H9 (cell line): Measurements from ENCODE around the gene RNF157. TPM values are rescaled to one million over a fixed set of nuclear protein-coding genes. Genes with fewer than 3 reads are reported as not detected.

Source experiments
- DNase-seq: peaks from one replicate; pipeline ENCODE4 v3.0.0-alpha.2; 2017
- H2AFZ ChIP-seq: one replicate; pipeline ENCODE4 v1.6.1; 2013; ENCODE audit warnings: mild to moderate bottlenecking, low read length, control low read depth, moderate library complexity
- H2AK5ac ChIP-seq: 2 replicates; pipeline ENCODE4 v1.6.1; 2013; ENCODE audit warnings: low read length, control low read depth, mixed read lengths; ENCODE audit not compliant: insufficient read length
- H2BK120ac ChIP-seq: one replicate; pipeline ENCODE4 v1.6.1; 2013; ENCODE audit warnings: low read depth, mild to moderate bottlenecking, low read length, control low read depth, inconsistent platforms; ENCODE audit not compliant: poor library complexity, severe bottlenecking
- H2BK12ac ChIP-seq: 2 replicates; pipeline ENCODE4 v1.6.1; 2013; ENCODE audit warnings: low read length, control low read depth, mixed read lengths, low read depth; ENCODE audit not compliant: insufficient read length
- H2BK15ac ChIP-seq: 2 replicates; pipeline ENCODE4 v1.6.1; 2013; ENCODE audit warnings: low read depth, low read length, control low read depth
- H2BK20ac ChIP-seq: one replicate; pipeline ENCODE4 v1.6.1; 2013; ENCODE audit warnings: low read depth, mild to moderate bottlenecking, low read length, control low read depth, inconsistent platforms; ENCODE audit not compliant: poor library complexity, severe bottlenecking
- H2BK5ac ChIP-seq: 2 replicates; pipeline ENCODE4 v1.6.1; 2013; ENCODE audit warnings: low read length, control low read depth, mixed read lengths; ENCODE audit not compliant: insufficient read length
- H3K14ac ChIP-seq: 2 replicates; pipeline ENCODE4 v1.6.1; 2013; ENCODE audit warnings: low read length, control low read depth; ENCODE audit not compliant: insufficient read depth
- H3K18ac ChIP-seq: 2 replicates; pipeline ENCODE4 v1.6.1; 2013; ENCODE audit warnings: low read depth, mild to moderate bottlenecking, mixed read lengths, low read length, control low read depth; ENCODE audit not compliant: insufficient read length
- H3K23ac ChIP-seq: 2 replicates; pipeline ENCODE4 v1.6.1; 2013; ENCODE audit warnings: low read length, control low read depth, mixed read lengths, low read depth; ENCODE audit not compliant: insufficient read length
- H3K23me2 ChIP-seq: 2 replicates; pipeline ENCODE4 v1.6.1; 2013; ENCODE audit warnings: low read depth, mild to moderate bottlenecking, mixed read lengths, low read length, control low read depth; ENCODE audit not compliant: insufficient read length, poor library complexity, severe bottlenecking
- H3K27ac ChIP-seq: 2 replicates; pipeline ENCODE4 v1.5.1; 2013; ENCODE audit warnings: low read length, control low read depth, mixed read lengths, low read depth; ENCODE audit not compliant: insufficient read length
- H3K27me3 ChIP-seq: 2 replicates; pipeline ENCODE4 v1.6.1; 2013; ENCODE audit warnings: low read length, control low read depth, inconsistent platforms; ENCODE audit not compliant: insufficient read depth
- H3K4ac ChIP-seq: 2 replicates; pipeline ENCODE4 v1.6.1; 2013; ENCODE audit warnings: low read depth, mild to moderate bottlenecking, control low read depth, inconsistent platforms, low read length, moderate library complexity
- H3K4me1 ChIP-seq: 2 replicates; pipeline ENCODE4 v1.6.1; 2013; ENCODE audit warnings: low read length, control low read depth, inconsistent platforms; ENCODE audit not compliant: insufficient read depth
- H3K4me2 ChIP-seq: 2 replicates; pipeline ENCODE4 v1.6.1; 2013; ENCODE audit warnings: low read length, control low read depth, mixed read lengths; ENCODE audit not compliant: insufficient read length, insufficient read depth
- H3K56ac ChIP-seq: 2 replicates; pipeline ENCODE4 v1.6.1; 2013; ENCODE audit warnings: low read depth, mild to moderate bottlenecking, mixed read lengths, low read length, control low read depth; ENCODE audit not compliant: insufficient read length
- H3K79me1 ChIP-seq: 2 replicates; pipeline ENCODE4 v1.6.1; 2013; ENCODE audit warnings: low read depth, mild to moderate bottlenecking, moderate library complexity, low read length, control low read depth, inconsistent platforms; ENCODE audit not compliant: insufficient read depth, poor library complexity, severe bottlenecking
- H3K79me2 ChIP-seq: 2 replicates; pipeline ENCODE4 v1.6.1; 2013; ENCODE audit warnings: low read length, control low read depth, inconsistent platforms; ENCODE audit not compliant: insufficient read depth
- H3K9ac ChIP-seq: 2 replicates; pipeline ENCODE4 v1.6.1; 2013; ENCODE audit warnings: low read length, control low read depth, mixed read lengths; ENCODE audit not compliant: insufficient read length; ENCODE audit errors: extremely low read depth
- H3K9me3 ChIP-seq: one replicate; pipeline ENCODE4 v1.6.1; 2013; ENCODE audit warnings: low read depth, low read length, inconsistent platforms; ENCODE audit not compliant: control insufficient read depth
- H3T11ph ChIP-seq: one replicate; pipeline ENCODE4 v1.6.1; 2013; ENCODE audit warnings: mild to moderate bottlenecking, low read length, control low read depth, inconsistent platforms
- H4K20me1 ChIP-seq: one replicate; pipeline ENCODE4 v1.6.1; 2013; ENCODE audit not compliant: control insufficient read depth, insufficient read length, insufficient read depth
- H4K5ac ChIP-seq: 2 replicates; pipeline ENCODE4 v1.6.1; 2013; ENCODE audit warnings: low read depth, mild to moderate bottlenecking, mixed read lengths, low read length, control low read depth; ENCODE audit not compliant: insufficient read length
- H4K8ac ChIP-seq: replicated peaks from 2 replicates; pipeline ENCODE4 v1.6.1; 2013; ENCODE audit warnings: low read length, control low read depth, mixed read lengths, low read depth; ENCODE audit not compliant: insufficient read length
- H4K91ac ChIP-seq: 2 replicates; pipeline ENCODE4 v1.6.1; 2013; ENCODE audit warnings: low read depth, mild to moderate bottlenecking, moderate library complexity, mixed read lengths, low read length, control low read depth; ENCODE audit not compliant: insufficient read length
- H3K27ac Mint-ChIP-seq, 3 experiments: 2 replicates in 2 of 3; 3 replicates in 1 of 3; pipeline ENCODE4 v1.8.0; 2020 to 2021; ENCODE audit warnings: mixed read lengths in 3 of 3, mild to moderate bottlenecking in 1 of 3, moderate library complexity in 1 of 3
- H3K27me3 Mint-ChIP-seq: 2 replicates; pipeline ENCODE4 v1.8.0; 2021; ENCODE audit warnings: low read depth, mild to moderate bottlenecking, moderate library complexity, mixed read lengths
- H3K36me3 Mint-ChIP-seq, 3 experiments: 2 replicates in 2 of 3; 3 replicates in 1 of 3; pipeline ENCODE4 v1.8.0; 2020 to 2021; ENCODE audit warnings: low read depth in 3 of 3, mixed read lengths in 3 of 3; ENCODE audit not compliant: insufficient read depth in 1 of 3
- H3K4me1 Mint-ChIP-seq, 2 experiments: 2 replicates each; pipeline ENCODE4 v1.8.0; 2020; ENCODE audit warnings: mixed read lengths in 2 of 2
- H3K4me3 Mint-ChIP-seq, 2 experiments: 2 replicates in 1 of 2; 3 replicates in 1 of 2; pipeline ENCODE4 v1.8.0; 2020 to 2021; ENCODE audit warnings: mild to moderate bottlenecking in 2 of 2, mixed read lengths in 2 of 2, moderate library complexity in 1 of 2
- H3K9me3 Mint-ChIP-seq, 2 experiments: 2 replicates in 1 of 2; 3 replicates in 1 of 2; pipeline ENCODE4 v1.8.0; 2020; ENCODE audit warnings: mild to moderate bottlenecking in 2 of 2, mixed read lengths in 2 of 2, moderate library complexity in 1 of 2
- CTCF ChIP-seq: fragments of 200-600 bp; sonication (generic); conservative IDR thresholded peaks from 3 replicates; pipeline ENCODE4 v1.8.0; 2021; ENCODE audit warnings: antibody characterized with exemption, mild to moderate bottlenecking
- WGBS: extraction: QIAGEN DNeasy Blood & Tissue Kit; methylation state at CpG from one replicate; pipeline ENCODE4 v1.1.7; 2013; ENCODE audit warnings: missing lambda C conversion rate, low lambda C conversion rate, mixed read lengths; ENCODE audit not compliant: insufficient read length; ENCODE audit errors: extremely low coverage; 5-methylcytosine and 5-hydroxymethylcytosine counted together
- total RNA-seq: library from RNA; stranded (reverse); gene quantifications from 2 replicates; pipeline ENCODE4 v1.2.1, GENCODE V29; 2021

Gene RNF157
- total RNA-seq, 1 experiment from 2014 or later: 9.9 TPM

- H3K9me3 Mint-ChIP-seq: no peaks in the 10 kb centered on the region
- Histone ChIP-seq H3K9me3 (no peaks in the 10 kb centered on the region), H2AK5ac (no peak overlapping the region), H2BK5ac (no peak overlapping the region), H3K27me3 (no peaks in the 10 kb centered on the region), H3K56ac (no peak overlapping the region), H4K91ac (no peak overlapping the region), H3K4ac (no peak overlapping the region), H3K9ac (no peak overlapping the region), H3K27ac (no peak overlapping the region), H2BK120ac (no peak overlapping the region), H2BK20ac (no peak overlapping the region), H3K79me1 (no peaks in the 10 kb centered on the region), H3K18ac (no peak overlapping the region), H3T11ph (no peak overlapping the region), H3K23ac (no peak overlapping the region), H3K14ac (no peak overlapping the region), H2BK12ac (no peak overlapping the region), H3K79me2 (no peaks in the 10 kb centered on the region), H2BK15ac (no peak overlapping the region), H4K5ac (no peak overlapping the region), H4K20me1 (no peaks in the 10 kb centered on the region), H4K8ac (no peak overlapping the region), H3K23me2 (no peaks in the 10 kb centered on the region), H2AFZ (no peak overlapping the region), H3K4me1 (no peaks in the 10 kb centered on the region), H3K4me2 (no peak overlapping the region)
- no peak overlapping the region for H3K4me3 Mint-ChIP-seq
- TF ChIP-seq CTCF: peak; percentile 99
- peak; percentile 93 for DNase-seq
- no peak overlapping the region for H3K27ac Mint-ChIP-seq
- no peaks in the 10 kb centered on the region for H3K36me3 Mint-ChIP-seq
- peaks cover 1% of the 10 kb centered on the region; the same call in 1 of the 2 replicates for H3K27me3 Mint-ChIP-seq
- WGBS: no CpG with 5 or more reads among the region's 28 CpGs
- H3K4me1 Mint-ChIP-seq: peaks cover 6 to 17% of the 10 kb centered on the region in 2 experiments
Measured at GRCh38 chr17:76278952-76279741, 38.9 kb upstream of the RNF157 start.
